Activated B cell treated with CpG ODN at 0.5 μM for 24 hours (primary cell): ENCODE measurements around the gene CAMKK1. TPM values are rescaled to one million over a fixed set of nuclear protein-coding genes. Genes with fewer than 3 reads are reported as not detected.

Experiments used
- ATAC-seq: fragments of 200-7000 bp; cut with Tn5 transposase; one replicate; pipeline ENCODE4 v1.10.0; 2021; ENCODE audit warnings: low read depth, mild to moderate bottlenecking, moderate library complexity
- CTCF ChIA-PET: fragments of 350-600 bp; sonication (Branson Sonifier 250); formaldehyde crosslinking; loops from one replicate; lab custom pipeline; 2021; ENCODE audit warnings: antibody characterized with exemption; lab: Charles Lee
- POLR2A ChIA-PET: fragments of 350-600 bp; sonication (Branson Sonifier 250); formaldehyde crosslinking; loops from one replicate; lab custom pipeline; 2021; ENCODE audit warnings: antibody characterized with exemption; lab: Charles Lee
- DNase-seq: peaks from one replicate; pipeline ENCODE4 v3.0.0; 2022
- H3K27ac Mint-ChIP-seq: one replicate; pipeline ENCODE4 v1.8.0; 2020; ENCODE audit warnings: mixed read lengths
- H3K27me3 Mint-ChIP-seq: one replicate; pipeline ENCODE4 v1.8.0; 2021; ENCODE audit warnings: mixed read lengths
- H3K36me3 Mint-ChIP-seq: one replicate; pipeline ENCODE4 v1.8.0; 2021; ENCODE audit warnings: low read depth, mixed read lengths
- H3K4me1 Mint-ChIP-seq: one replicate; pipeline ENCODE4 v1.8.0; 2021; ENCODE audit warnings: mixed read lengths
- H3K4me3 Mint-ChIP-seq: one replicate; pipeline ENCODE4 v1.8.0; 2020; ENCODE audit warnings: mild to moderate bottlenecking, mixed read lengths
- H3K9me3 Mint-ChIP-seq: one replicate; pipeline ENCODE4 v1.8.0; 2020; ENCODE audit warnings: mixed read lengths
- CTCF ChIP-seq: fragments of 200-600 bp; IDR thresholded peaks from one replicate; pipeline ENCODE4 v1.8.0; 2022; ENCODE audit warnings: antibody characterized with exemption, mild to moderate bottlenecking
- intact Hi-C: fragments of 100-400 bp; cut with micrococcal nuclease; formaldehyde crosslinking; loops from one replicate; pipeline ENCODE4 v1.15.1; 2024
- total RNA-seq: library from RNA; stranded (reverse); gene quantifications from 2 replicates; pipeline ENCODE4 v1.2.3, GENCODE V29; 2022

Gene CAMKK1
- total RNA-seq, 1 donor from 2014 or later = 6.1 TPM

DNA sequence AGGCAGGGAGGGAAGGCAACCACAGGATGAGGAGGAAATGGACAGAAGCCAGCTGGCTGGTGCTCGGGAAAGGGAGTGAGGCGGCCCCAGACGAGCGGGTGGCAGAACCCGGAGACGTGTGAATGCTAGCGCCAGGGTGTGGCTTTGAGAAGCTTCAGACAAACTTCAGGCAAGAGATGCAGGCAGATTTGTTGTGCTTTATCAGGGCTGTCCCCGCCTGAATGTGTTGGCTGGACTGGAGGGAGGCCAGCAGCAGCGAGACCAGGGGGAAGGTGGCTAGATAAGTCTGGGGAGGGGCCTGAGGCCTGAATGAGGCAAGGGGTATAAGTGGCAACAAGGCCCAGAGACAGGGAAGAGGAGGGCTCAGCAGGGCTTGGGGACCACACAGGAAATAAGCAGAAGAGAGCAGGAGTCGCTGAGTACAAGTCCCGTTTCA, 22.0 kb downstream of the CAMKK1 start:
- peaks cover 5% of the 10 kb centered on the region for H3K4me1 Mint-ChIP-seq
- CTCF ChIA-PET = no interaction called here
- peaks cover 16% of the 10 kb centered on the region for H3K36me3 Mint-ChIP-seq
- no peaks in the 10 kb centered on the region for H3K27me3 Mint-ChIP-seq
- H3K27ac Mint-ChIP-seq = peak overlapping the region; percentile 43
- H3K4me3 Mint-ChIP-seq = no peak overlapping the region
- POLR2A ChIA-PET = no interaction called here
- TF ChIP-seq CTCF = no peak
- no peak for ATAC-seq
- H3K9me3 Mint-ChIP-seq = no peaks in the 10 kb centered on the region
- no peak for DNase-seq
- intact Hi-C loops = no loop called here

DNA sequence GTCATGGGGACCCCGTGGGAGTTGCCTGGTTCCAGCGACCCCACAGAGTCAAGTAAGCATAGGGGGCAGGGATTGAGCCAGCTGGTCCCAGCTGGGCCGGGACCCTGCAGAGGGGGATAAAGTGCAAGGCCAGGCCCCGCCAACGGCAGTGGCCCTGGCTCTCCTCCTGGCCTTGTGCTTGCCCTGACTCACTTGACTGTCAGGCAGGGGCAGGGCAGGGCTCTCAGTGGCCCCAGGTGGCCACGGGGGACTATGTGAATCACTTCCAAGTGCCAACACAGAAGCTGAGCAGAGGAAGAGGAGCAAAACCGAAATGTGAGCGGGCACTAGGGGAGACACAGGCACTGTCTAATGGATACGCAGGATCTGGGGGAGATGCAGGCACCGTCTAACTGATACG, 25.2 kb downstream of the CAMKK1 start:
- no peak for TF ChIP-seq CTCF
- ATAC-seq (no peak), DNase-seq (no peak)
- Mint-ChIP-seq H3K27me3 (no peaks in the 10 kb centered on the region), H3K4me3 (no peak overlapping the region), H3K36me3 (peaks cover 6% of the 10 kb centered on the region), H3K9me3 (no peaks in the 10 kb centered on the region), H3K4me1 (peaks cover 5% of the 10 kb centered on the region), H3K27ac (no peak overlapping the region)
- intact Hi-C loops = no loop called here
- ChIA-PET POLR2A (no interaction called here), CTCF (interaction anchor here (1.5 kb wide), 1 partner anchor 46 kb away, joined by 4 read pairs; no protein-coding TSS in a partner anchor)

GRCh38 chr17:3867106-3867505, 25.7 kb downstream of the CAMKK1 start:
- ChIA-PET CTCF (interaction anchor here (1.5 kb wide), 1 partner anchor 47 kb away, joined by 4 read pairs; no protein-coding TSS in a partner anchor), POLR2A (no interaction called here)
- ATAC-seq (no peak), DNase-seq (no peak)
- no peak for TF ChIP-seq CTCF
- no peaks in the 10 kb centered on the region for H3K9me3 Mint-ChIP-seq
- no peaks in the 10 kb centered on the region for H3K27me3 Mint-ChIP-seq
- no peak overlapping the region for H3K27ac Mint-ChIP-seq
- intact Hi-C loops = no loop called here
- peaks cover 5% of the 10 kb centered on the region for H3K4me1 Mint-ChIP-seq
- peaks cover 6% of the 10 kb centered on the region for H3K36me3 Mint-ChIP-seq
- H3K4me3 Mint-ChIP-seq = no peak overlapping the region

DNA sequence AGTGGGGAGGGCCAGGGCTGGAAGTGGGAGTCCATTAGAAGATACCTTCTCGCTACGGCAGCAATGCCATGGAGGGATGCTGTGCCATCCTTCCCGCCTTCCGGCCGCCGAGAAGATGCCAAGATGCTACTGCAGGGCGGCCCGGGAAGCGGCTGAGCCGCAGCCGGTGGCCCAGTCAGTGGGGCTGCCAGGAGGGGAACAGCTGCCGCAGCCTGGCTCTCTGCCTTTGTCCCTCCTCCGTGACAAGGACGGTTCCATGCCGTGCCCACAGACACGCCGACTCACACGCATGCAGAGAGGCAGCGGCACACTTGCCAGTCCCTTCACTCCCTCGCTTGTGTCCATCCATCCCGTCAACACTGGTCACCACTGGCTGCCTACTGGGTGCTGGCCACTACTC, 26.6 kb downstream of the CAMKK1 start:
- DNase-seq (no peak), ATAC-seq (no peak)
- Mint-ChIP-seq H3K9me3 (no peaks in the 10 kb centered on the region), H3K27me3 (no peaks in the 10 kb centered on the region), H3K4me1 (peaks cover 5% of the 10 kb centered on the region), H3K4me3 (no peak overlapping the region), H3K27ac (no peak overlapping the region), H3K36me3 (peaks cover 7% of the 10 kb centered on the region)
- intact Hi-C loops = no loop called here
- no peak for TF ChIP-seq CTCF
- ChIA-PET POLR2A (no interaction called here), CTCF (interaction anchor here (1.5 kb wide), 1 partner anchor 48 kb away, joined by 4 read pairs; no protein-coding TSS in a partner anchor)

DNA sequence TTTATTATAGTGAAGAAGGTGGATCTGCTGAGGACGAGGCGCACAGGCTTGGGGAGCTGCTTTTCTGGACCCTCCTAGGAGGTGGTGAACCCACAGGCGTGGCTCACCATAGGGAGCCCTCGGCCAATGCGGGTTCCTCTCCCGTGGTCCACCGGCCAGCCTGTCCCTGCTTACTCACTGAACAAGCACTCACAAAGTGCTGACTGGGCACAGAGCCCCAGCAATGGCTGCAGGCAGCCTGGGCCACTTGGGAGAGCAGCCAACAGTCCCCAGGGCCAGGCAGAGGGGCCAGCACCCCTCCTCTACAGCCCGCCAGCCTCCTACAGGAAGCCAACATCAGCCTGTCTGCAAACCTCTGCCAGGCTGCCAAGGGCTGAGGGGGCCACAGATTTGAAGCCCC, 27.7 kb downstream of the CAMKK1 start:
- Mint-ChIP-seq H3K27me3 (no peaks in the 10 kb centered on the region), H3K9me3 (no peaks in the 10 kb centered on the region), H3K4me1 (no peaks in the 10 kb centered on the region), H3K36me3 (peaks cover 15% of the 10 kb centered on the region), H3K27ac (no peak overlapping the region), H3K4me3 (no peak overlapping the region)
- ATAC-seq (no peak), DNase-seq (no peak)
- CTCF ChIA-PET = interaction anchor here (0.7 to 2.9 kb wide), 6 partner anchors 19 to 210 kb away, joined by 3 to 10 read pairs (median 6); partner anchors contain the start of gene NCBP3
- TF ChIP-seq CTCF = no peak
- intact Hi-C loops = loop anchor here (2.0 kb wide), 1 partner anchor 70 kb away; no protein-coding TSS in a partner anchor
- POLR2A ChIA-PET = no interaction called here
